ENCODE data around the gene KRTAP6-1.

KRTAP6-1 gene

GRCh38 chr21:30577766-30578165 is 36.0 kb downstream of the KRTAP6-1 start:
- no peak for DNase-seq (ENCODE audit: low spot score)

GRCh38 chr21:30567617-30568016 is 46.1 kb downstream of the KRTAP6-1 start:
- no peak for DNase-seq (ENCODE audit: low spot score)

- no peak for DNase-seq (ENCODE audit: low spot score)
Measured at GRCh38 chr21:30563630-30564029, 50.1 kb downstream of the KRTAP6-1 start.

Data from iPS-NIHi11 (cell line).